SHP77 treated with DMSO at 0.1 percent for 48 hours (cell line): Measurements from ENCODE around the gene KIAA1958.

Source experiments
- DNase-seq: peaks from one replicate; lab custom pipeline; 2025; lab: John Stamatoyannopoulos, UW

KIAA1958 gene

DNA sequence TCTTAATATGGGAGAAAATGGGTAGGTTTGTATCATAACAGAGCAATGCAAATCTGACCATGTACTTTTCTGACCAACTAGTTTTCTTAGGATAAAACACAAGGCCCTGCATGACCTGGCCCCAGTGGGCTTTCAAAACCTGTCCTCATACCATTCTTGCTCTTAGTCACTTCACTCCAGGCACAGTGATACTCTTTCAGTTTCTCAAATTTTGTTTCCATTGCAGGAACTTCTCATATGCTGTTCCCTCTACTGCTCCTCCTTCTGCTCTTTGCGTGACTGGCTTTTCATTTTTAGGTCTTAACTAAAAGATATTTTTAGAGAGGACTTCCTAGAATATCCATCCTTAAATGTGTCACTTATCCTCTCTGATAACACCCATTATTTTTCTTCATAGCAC is 118.9 kb downstream of the KIAA1958 start:
- no peak for DNase-seq

DNA sequence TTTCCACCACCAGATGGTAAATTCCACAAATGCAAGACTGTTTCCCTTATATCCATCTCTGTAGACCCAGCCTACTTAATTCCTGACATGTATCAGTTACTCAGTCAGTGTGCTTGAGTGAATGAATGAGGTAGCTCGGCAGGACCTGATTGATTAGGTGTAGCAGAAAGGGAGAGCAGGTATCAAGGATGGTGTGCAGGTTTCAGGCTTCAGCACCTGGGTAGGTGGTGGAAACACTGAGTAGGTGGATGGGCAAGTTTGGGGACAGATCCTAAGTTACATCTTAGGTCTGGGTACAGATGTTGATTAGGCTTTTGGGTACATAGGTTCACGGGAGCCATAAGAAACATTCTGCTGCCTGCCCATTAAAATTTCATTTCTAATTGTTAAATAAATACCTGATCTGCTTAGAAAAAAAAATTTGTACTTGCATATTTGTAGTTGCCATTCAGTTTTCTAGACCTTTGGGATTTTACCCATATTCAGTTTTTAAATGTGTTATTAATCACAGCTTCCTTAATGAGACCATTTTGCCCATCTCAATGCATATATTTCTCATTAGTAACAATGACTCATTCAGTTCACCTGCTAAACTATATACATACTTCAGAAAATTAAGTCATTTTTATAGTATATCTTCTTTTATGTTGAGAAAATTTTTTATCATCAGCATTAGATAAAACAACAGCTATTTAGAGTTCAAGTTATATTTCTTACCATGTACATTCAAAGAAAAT is 119.5 kb downstream of the KIAA1958 start:
- DNase-seq, result no peak

DNA sequence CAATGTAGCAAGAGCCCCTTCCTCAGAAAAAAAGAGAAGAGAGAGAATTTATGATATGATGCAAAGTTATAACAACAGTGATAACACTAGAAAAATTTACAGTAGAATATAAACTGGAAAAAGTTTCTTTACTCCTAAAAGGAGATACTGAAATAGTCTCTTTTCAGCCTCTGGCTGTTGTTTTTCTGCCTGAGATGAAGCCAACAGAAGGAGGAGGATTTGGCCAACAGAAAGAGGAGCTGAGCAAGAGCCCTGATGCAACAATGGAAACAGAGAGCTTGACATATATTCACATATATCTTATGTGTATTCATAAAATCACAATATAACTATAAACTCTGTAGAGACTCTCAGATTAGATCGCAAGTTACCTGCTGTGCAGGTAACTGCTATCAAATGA is 122.2 kb downstream of the KIAA1958 start:
- no peak for DNase-seq

DNA sequence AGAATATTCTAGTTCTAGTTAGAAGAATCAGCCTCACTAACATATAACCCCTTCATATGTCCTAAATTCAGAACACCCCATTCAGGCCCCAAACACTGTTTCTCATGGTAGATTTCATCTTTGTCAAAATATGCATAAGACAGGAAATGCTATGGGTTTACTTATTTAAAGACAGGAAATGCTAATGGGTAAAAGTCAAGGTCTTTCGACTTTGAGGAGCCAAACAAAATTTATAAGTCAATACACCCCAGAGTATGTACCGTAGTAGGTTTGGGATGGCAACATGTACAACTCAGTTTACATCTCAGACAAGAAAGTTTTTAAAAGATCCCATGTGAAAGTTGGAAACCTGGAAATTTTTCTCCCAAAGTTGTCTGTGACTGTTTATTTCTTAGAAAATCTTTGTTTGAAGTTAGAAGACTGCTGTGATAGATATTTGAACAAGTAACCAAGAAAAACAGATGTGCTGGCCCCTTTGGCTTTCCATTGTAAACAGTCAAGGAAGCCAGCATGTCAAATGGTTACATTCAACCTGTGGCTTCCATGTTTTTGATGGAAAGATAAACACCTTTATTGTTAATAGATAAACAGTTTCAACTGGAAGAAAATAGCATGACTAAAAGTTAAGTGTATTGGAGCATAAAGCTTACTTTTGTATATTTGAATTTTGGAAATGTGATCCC is 129.1 kb downstream of the KIAA1958 start:
- DNase-seq, result no peak

DNA sequence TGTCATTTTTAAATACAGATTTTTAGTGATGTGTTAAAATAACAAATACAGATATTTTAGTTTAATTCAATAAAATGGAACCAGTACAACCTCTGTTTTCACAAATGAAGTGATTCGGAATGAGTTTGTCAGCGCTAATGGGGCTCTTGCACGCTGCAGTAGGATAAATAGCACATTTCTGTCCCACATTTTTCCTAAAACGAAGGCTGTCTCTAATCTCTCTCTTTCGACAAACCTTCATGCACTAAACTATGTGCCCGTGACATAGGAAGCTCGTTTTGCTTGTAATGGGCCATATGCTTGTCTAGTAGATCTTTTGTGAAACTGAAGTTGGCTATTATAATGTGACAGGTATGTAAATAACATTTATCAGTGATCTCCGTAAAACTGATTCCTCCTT is 130.7 kb downstream of the KIAA1958 start:
- DNase-seq, result no peak

DNA sequence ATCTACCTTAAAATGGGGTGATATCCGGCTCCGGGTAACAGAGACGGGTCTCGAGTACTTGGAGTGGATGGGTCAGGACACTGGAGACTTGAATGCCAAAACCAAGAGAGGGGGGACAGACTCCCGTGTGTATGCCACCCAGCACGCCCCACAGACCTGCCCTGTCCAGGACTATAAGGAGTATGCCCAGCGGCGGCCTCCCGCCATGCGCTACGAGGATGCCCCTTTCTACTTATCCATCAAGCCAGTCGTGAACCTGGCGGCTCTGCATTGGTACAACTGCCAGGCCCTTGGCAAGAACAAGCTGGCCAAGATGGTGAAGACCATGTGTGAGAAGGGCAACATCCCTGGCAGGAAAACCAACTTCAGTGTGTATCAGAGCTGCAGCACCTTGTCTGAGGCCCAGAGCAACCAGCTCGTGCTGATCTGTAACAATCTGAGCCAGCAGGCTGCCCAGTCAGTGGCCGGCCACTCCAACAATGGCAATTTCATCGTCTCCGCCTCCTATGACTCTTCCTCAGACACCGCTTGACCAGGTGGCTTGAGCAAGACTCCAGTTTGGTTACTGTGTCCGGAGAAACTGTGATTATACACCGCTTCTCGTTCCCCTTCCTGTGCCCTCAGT is 131.9 kb downstream of the KIAA1958 start:
- no peak for DNase-seq

DNA sequence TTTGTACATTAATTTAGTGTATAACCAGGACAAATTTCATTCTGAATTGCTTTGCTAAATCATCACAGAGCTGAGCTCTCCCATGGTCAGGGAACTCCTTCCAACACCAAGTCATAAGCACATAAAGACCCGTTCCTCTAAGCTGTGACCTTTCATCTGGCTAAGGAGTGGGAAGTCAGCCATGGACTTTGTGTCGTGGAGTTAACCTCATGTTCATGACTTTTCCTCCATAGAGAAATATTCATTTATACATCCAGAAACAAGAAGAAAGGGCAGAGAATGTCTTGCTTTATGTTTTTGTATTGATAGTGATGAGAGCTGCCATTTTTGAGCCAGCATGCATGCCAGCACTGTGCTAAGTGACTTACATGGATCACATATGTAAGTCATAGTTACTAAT is 133.8 kb downstream of the KIAA1958 start:
- DNase-seq, result no peak

DNA sequence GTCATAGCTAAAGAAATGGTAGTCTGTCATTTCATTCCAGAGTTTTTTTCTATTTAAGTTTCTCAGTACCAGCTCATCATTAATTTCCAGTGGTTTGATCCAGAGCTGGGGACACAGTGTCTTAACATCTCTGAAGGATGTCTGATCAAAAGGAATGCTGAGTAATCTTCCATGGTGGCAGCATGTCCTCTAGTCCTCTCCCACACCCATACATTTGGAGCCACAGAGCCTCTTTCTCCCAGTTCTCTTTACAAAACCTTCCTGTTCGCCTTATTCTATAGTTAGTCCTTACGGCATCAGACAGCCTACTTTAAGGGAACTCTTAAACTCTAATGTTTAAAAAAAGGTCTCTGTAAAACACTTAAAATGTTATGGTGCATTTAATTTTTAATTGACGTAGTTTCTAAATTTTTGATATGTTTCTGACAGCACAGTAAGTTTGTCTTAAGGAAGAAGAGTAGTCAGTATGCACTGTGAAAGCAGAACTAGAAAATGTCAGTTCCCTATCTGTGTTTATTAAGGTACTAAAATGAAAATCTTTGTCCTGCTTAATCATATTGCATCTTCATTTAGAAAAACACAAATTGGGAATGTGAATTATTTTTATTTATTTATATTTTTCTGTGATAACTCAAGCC is 134.5 kb downstream of the KIAA1958 start:
- DNase-seq, result no peak

DNA sequence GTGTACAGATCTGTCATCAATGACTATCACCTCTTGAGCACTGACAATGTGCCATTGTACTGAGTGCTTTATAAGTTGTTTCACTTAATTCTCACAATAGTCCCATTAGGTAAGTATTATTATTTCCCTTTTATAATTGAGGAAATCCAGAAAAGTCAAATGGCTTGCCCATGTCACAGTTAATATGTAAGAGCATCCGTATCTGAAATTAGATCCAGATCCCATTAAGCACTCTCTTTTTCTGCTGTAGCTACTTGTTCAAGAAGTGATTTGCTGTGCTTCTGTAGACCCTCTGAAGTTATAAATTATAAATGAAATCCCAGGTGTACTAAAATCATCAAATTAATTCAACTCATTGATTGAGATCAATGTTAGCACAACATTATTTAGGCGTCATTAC is 136.6 kb downstream of the KIAA1958 start:
- DNase-seq, result no peak

DNA sequence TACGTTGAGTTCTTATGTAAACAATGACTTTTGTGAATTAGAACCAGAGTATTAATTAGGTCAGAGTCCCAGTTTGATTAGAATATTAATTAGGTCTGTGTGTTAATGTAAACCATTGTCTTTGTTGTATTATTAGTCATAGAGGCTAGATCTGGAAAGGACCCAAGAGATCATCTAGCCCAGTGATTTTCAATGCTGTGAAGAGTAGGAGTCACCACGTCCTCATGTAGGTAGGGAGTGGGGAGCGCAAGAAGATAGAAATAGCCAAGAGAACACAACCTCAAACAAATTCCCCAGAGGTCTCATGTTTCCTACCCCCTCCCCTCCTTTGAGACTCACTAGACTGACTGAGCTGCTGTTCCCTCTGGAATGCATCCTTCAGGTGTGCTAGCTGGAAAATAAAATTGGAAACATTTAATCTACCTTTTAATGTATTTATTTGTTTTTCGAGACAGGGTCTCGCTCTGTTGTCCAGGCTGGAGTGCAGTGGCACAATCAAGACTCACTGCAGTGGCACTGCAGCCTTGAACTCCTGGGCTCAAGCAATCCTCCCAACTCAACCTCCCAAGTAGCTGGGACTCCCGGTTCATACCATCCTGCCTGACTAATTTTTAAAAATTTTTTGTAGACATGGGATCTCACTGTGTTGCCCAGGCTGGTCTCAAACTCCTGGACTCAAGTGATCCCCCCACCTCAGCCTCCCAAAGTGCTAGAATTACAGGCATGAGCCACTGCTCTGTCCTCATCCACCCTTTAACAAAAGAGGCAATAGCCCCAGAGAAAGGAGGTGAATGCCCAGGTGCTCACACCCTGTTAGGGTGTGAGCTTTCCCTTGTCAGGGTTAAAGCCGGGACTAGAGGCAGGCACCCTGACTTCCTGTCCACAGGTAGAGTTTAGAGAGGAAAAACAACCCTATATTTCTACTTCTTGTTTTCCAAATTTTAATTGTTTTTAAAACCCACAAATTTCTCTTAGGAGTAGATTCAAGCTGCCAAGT is 138.4 kb downstream of the KIAA1958 start:
- DNase-seq, result no peak

DNA sequence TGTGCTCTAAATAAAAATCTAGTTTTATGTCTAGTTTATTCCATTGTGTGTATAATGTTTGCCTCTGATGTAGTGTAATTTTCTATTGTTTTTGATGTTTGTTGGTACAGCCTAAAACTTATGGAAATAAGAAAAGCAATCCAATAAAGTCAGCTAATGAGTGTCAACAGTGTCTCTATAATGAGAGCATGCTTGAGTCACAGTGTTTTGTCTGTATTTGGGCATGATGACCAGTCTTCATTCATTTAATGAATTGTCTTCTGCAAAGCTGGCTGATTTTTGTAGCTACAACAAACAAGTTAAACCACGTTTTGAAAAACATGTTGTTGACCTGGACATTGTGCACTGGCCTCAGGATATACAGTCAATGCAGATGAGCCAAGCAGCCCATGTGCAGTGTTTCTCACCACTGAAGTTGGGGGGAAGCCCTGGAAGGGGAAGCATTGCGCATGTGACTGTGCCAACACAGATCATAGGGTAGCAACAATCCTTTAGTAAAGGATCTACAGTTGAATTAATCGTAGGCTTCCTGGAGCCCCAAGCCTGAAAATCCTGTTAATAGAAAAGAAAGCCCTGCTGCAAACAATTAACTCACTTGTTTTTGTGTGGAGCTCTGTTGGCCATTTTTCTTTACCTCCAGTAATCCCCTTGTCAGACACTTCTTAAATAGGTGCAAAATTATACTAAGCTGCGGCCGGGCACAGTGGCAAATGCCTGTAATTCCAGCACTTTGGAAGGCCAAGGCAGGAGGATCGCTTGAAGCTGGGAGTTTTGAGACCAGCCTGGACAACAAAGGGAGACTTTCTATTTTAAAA is 143.3 kb downstream of the KIAA1958 start:
- DNase-seq, result no peak

DNA sequence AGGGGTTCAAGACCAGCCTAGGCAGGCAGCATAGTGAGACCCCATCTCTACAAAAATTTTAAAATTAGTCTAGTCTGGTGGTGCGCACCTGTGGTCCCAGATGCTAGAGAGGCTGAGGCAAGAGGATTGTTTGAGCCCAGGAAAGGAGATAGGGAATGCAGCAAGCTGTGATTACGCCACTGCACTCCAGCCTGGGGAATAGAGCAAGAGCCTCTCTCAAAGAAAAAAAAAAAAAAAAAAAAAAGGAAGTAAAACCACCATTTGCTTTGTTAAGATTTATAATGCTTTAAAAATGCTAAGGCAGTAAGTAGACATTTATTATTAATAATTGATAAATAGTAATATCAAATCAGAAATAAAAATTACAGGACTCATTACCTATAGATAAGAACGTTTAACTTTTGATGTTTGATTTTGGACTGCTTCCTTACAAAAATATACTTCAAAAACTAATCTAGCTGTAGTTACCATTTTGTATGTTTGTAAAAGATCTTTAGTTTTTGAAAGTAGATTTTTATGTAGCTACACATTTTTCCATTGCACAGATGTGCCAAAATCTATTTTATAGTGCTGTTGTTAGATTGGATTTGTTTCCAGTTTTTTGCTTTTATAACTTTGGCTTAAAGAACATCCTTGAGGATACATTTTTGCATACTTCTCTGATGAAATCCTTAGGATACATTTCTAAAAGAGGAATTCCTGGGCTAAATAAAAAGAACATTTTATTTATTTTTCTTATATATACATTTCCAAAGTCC is 144.9 kb downstream of the KIAA1958 start:
- no peak for DNase-seq

DNA sequence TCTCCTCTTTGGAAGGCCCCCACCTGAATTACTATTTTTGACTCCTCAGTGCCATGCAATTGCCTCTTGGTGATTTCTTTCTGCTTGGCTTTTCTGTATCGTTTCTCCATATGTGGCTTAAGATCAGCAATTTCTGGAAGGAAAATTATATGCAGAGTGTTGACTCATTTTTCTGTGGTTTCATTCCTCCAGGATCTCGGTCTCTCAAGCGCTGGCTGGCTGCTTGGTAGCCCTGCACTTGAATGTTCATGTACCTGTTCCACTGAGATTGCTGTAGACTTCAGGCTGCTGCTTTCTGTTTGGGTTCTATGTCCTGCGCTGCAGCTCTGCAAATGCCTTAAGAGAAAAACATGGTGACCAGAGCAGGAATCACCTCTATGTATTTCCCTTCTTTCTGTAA is 153.7 kb downstream of the KIAA1958 start:
- no peak for DNase-seq

DNA sequence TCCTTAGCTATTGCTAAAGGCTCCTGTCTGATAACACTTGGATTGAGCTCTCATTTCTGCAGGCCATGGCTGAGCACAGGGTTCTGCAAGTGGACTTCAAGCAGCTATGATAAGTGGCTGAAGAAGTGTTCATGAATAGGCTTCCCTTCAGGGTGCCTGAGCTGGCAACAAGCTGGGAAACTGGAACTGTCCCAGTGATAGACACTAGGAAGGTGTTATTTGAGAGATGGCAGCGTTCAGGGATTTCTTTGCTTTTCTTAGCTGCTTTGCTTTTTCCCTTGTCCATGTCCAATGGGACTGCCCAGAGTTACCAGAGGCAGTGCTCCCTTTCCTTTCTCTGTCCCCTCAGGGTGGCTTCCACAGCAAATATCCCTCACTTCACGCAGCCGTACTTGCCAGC is 155.5 kb downstream of the KIAA1958 start:
- no peak for DNase-seq

DNA sequence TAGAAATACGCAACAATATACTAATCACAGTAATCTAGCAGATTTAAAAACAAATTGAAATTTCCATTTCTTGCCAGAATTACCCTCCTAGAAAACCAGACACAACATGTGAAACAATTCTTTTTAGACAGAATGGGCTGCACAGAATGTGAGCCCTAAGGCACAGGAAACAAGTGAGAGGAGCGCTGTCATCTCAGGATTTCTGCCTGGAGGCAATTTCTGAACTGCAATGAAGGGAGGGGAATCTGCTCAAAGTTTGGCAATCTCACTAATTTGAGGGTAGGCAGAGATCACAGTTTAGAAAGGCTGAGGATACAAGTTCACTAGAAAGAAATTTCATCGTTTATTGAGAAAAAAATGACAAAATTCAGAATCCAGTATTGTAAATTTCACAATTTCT is 161.0 kb downstream of the KIAA1958 start:
- DNase-seq, result no peak

DNA sequence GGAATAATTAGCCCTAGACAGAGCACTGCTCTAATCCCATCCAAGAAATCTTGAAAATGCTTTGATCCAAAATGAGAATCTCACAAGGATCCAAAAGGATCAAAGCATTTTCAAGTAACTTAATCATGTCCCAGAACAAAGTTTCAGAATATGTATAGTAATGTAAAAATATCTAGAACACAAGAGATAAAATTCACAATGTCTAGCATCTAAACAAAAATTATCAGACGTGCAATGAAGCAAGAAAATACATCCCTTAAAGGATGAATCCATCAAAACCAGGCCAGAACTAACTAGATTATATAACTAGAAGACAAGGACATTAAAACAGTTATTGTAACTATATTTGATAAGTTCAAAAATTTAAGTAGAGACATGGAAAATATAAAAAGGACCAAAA is 162.0 kb downstream of the KIAA1958 start:
- no peak for DNase-seq

DNA sequence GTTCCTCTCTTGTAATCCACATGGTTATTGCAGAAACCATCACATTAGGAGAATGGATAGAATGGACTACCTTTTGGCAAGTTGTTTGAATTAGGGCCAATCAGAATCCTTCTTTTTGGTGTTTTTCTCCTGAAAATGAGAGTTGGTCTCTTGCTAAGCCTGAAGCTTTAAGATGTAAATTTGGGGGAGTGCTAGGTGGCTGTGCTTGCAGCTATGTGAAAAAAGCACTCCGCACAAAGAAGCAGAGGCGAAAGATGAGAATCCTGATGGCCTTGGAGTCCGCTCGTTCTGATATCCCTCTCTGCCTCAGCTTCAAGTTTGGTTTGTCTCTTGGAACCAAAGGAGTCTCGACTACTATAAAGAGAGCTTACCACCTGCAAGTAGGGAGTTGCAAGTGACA is 167.7 kb downstream of the KIAA1958 start:
- DNase-seq, result no peak

DNA sequence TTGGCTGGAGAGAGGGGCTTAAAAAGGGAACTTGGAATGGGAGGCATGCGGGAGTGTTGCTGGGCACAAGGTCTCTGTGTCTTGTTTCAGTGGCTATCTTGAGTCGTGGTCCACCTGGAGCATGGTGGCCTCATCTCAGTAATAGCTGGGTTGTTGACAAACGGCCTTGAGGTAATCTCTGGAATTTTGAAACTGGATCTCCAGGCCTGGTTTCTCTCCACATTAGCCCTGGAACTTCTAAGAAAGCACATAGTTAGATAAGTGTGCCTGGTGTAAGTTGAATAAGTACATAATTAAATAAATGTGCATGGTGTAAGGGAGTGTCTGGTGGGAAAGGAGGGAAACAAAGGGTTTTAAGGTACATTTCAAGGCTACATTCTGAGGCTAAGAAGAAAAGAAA is 169.0 kb downstream of the KIAA1958 start:
- no peak for DNase-seq

DNA sequence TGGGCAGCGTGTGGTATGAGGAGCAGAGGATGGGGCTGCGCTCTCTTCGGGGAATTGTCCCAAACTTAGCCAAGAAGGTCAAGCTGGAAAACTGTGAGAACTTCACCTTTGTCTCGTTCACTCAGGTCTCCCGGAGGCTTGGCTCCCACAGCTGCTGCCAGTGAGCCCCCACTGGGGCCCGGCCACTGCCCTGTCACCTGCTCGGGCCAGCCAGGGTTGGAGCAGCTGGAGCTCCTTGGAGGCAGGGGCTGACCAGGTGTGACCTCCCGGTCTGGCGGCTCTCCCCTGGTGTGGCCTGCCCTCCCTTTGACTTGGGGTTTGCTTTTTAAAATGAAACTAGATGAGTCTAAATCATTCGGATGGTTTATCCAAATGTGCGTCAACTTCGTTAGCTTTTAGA is 173.3 kb downstream of the KIAA1958 start:
- DNase-seq, result no peak

DNA sequence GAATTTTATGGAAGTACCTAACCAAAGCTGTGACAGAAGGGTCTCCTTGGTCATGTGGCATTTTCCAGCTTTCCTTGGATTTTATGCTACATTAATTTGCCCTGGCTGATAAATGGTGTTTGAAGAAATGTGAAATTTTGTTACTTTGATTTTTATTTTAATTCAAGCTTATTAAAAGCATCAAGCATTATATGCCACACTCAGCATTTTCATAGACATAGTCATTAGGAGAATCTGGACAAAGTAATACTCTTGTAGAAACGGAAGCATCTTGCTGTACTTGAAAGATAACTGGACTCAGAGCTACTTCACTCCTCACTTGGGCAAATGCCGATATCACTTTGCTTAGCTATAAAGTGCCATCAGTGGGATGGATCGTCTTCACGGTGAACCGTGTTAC is 177.1 kb downstream of the KIAA1958 start:
- DNase-seq, result no peak
